Activated CD4-positive, alpha-beta T cell treated with anti-CD3 and anti-CD28 coated beads, Interleukin-2, amount 50 U/mL, for 16 hours (primary cell): ENCODE data around the gene EIF2B4.
A peak's percentile ranks its signal among the peaks of the same experiment; 100 is the strongest.

Experiments
- DNase-seq: peaks from one replicate; pipeline ENCODE4 v3.0.0-alpha.2; 2020

EIF2B4 gene

DNA sequence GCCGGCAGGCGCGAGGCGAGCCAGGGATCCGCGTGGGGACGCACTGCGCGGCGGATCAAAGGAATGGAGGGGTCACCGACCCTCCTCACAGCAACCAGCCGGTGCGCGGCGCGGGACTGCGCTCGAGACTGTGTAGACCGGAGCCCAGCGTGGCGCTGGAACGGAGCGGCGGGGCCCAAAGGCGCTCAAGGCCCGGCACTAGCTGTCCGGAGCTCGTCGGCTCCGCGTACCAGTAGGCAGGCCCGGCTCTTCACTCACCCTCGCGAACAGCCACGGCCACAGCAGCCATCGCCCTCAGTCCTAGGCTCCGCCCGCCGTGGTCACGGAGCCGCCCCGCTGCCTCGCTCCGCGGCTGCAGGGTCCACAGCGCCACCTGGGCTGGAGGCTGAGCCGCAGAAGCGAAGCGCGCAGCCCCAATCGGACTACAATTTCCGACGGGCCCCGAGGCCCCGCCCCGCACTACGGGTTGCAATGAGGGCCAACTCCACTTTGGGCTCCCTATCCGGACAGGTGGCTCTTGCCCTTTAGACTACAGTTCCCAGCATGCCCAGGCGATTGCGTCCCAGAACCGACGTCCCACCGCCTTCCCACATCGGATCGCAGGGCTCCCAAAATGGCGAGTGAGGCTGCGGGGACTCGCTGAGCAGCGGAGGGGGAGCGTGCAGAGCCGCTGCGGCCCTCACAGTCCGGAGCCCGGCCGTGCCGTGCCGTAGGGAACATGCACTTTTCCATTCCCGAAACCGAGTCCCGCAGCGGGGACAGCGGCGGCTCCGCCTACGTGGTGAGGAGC lies at the start of gene EIF2B4, which contains the start of gene SNX17:
EIF2B4 (minus strand) TSS at position 313 of the 790 bp plus-strand sequence; CDS start at position 289, 24 bp downstream.
SNX17 (plus strand) TSS at position 591 of the 790 bp plus-strand sequence; CDS start at position 719, 128 bp downstream.
- DNase-seq = peak; percentile 100

DNA sequence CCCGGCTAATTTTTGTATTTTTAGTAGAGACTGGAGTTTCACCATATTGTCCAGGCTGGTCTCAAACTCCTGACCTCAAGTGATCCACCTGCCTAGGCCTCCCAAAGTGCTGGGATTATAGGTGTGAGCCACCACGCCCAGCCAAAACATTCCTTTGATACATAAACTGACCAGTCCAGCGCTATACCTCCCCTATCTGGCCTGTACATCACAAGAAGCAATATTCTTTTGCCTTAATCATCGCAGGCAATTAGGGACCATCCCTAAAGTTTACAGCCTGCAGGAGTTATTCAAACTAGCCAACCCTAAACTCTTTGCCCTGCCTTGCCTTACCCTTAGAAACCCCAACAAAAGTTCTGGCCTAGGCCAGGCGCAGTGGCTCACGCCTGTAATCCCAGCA lies 46.0 kb upstream of the EIF2B4 start:
- no peak for DNase-seq

DNA sequence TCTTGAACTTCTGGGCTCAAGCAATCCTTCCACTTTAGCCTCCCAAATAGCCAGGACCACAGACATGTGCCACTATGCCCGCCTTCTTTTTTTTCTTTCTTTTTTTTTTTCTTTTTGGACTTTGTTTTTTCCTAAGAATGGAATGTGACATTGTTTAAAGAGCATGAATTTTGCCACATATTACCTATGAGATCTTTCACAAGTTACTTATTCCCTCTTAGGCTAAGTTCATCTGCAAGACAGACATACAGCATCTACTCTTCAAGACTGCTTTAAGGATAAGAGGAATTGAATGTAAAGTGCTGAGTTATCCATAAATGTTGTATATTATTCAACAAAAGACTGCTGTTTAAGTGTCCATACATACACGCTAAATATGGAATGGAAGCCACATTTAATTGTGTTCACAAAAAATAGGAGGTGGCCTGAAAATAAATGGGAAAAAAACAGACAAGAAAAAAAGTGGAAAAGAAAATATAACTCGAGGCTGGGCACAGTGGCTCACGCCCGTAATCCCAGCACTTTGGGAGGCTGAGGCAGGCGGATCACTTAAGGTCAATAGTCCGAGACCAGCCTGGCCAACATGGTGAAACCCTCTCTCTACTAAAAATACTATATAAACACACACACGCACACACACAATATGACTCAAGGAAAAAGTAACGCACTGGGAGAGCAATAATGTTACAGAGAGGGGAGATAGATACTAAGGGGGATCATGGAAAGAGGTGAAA lies 42.4 kb upstream of the EIF2B4 start:
- DNase-seq = no peak

DNA sequence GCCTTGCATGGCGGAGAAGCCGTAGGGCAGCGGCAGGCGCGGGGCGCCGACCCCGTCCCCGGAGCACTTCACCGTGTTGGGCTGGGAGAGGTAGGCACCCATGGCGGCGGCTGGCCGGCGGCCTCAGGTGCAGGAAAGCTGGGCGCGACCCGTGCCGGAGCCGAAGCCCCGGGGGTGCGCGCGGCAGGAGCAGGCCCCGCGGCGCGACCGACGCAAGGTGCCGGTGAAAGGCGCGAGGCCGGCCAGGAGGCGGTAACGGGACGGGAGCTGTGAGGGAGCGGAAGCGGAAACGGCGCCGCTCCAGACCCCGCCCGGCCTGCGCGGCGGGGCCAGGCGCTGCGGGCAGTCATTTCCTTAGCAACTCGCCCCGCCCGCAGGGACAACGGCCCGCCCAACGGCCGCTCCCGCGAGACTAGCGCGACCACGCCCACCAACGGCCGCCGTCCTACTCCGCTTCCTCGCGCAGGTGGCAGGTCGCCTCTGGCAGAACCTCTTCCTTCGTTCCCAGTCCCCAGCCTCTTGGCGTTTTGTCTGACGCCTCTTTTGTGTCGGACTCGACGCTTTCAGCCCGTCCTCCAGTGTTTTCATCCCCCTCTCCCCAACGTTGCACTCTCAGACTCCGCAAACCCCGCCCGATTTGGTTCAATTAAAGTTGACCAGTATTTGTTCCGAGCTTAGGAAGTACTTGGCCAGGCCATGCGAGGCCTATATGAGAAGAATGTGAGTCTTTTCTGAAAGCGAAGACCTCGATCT lies 39.4 kb upstream of the EIF2B4 start, which contains the start of gene PPM1G:
PPM1G (minus strand) TSS at position 271 of the 753 bp plus-strand sequence; CDS start at position 102, 169 bp downstream.
- peak; percentile 97 for DNase-seq

DNA sequence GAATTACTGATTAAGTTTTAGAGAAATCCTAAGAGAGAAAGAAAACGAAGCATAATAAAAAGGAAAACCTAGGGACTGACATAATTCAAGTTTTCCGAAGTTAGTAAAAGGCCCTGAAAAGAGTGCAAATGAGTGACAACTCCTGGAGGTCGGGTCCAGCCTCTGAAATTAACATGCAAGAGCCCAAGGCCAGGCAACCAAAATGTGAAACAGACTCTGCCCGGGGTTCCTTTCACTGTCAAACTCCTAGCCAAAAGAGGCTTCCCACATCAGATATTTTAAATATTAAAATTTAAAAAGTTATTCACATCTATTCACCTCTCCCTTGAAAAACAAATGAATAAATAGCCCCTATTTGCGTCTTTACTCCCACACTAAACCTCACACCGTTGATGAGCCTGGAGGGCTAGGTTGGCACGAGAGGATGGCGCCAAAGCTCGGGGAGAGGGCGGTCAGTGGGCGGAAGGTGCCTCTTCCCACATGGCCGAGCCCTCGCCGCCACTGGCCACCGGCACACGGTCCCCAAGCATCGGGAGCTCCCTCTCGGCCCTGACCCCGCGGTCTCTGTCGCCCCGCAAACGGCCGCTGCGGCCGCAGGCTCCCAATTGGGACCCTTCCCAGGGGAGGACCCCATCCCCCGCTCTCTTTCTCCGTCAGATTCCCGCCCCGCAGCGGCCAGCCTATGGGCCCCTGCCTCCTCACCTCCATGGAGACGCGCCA lies 38.6 kb upstream of the EIF2B4 start:
- peak; percentile 30 for DNase-seq

DNA sequence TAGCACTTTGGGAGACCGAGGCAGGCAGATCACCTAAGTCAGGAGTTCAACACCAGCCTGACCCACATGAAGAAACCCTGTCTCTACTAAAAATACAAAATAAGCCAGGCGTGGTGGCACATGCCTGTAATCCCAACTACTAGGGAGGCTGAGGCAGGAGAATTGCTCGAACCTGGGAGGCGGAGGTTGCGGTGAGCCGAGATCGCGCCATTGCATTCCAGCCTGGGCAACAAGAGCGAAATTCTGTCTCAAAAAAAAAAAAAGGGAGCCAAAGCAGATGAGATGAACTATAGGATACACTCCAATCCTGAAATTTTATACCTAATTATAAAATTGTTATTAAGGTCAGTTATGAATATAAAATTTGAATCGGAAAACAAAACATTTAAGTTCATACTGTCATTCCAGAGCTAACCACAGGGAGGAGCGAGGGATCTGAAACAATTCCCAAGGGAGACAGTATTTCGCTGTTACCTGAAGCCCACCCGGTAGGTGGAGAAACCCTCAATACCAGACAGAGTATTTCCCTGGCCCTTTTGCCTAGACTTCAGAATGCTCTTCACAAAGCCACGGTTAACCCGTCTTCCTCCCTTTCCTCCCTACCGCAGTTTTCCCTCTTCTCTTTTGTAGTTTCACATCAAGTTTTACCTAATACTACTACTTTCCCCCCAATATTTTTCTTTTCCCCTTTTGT lies 37.8 kb upstream of the EIF2B4 start:
- no peak for DNase-seq

DNA sequence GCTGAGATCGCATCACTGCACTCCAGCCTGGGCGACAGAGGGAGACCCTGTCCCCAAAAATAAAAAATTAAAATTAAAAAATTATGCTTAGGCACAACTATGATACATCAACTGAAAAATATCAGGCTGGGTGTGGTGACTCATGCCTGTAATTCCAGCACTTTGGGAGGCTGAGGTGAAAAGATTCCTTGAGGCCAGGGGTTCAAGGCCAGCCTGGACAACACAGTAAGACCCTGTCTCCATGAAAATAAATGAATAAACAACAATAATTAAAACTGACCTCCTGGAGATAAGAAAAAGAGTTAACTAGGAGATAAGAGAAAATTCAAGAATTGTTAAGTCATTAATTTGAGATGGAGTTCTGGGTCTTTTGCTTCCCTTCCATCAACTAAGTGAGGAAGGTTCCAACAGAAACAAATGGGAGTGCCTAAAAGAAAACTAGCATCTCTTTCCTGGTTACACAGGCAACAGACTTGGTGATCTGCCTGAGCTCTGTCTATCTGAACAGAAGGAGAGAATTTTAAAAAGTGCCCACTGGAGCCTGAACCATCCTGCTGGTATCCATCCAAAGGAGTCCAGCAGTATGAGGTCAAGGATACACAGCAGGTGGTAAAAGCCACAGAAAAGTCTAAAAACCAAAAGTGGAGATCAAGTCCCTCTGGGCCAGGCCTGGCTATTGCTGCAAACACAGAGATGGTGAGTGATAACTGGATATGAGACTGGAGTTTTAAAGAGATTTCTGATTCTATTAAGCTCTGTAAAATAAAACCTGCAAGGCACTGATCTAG lies 30.4 kb upstream of the EIF2B4 start:
- DNase-seq = no peak

DNA sequence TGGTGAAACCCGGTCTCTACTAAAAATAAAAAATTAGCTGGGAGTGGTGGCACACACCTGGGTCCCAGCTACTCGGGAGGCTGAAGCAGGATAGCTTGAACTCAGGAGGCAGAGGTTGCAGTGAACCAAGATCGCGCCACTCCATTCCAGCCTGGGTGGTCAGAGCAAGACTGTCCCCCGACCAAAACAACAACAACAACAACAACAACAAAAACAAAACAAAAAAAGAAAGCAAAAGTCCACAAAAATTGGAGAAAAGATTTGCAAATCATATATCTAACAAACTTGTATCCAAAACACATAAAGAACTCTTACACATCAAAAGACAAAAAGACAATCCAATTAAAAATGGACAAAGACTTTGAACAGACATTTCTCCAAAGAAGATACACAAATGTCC lies 28.8 kb upstream of the EIF2B4 start:
- no peak for DNase-seq

DNA sequence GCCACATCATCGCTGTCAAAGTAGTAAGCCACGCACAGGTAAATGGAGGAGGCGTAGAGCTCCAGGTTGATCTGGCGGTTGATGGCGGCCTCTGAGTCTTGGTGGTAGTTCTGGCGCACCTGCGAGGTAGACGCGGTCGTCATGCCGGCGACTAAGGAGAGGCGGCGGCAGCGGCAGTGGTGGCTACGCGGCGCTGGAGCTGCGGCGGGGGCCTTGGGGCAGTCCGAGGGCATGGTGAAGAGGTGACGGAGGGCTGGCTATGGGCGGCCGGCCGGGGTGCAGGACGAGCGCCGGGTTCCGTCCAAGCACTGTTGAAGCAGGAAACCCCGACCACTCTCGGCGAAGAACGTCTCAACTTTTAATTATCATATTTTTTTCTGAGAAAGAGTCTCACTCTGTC lies 23.1 kb upstream of the EIF2B4 start:
- DNase-seq = no peak

DNA sequence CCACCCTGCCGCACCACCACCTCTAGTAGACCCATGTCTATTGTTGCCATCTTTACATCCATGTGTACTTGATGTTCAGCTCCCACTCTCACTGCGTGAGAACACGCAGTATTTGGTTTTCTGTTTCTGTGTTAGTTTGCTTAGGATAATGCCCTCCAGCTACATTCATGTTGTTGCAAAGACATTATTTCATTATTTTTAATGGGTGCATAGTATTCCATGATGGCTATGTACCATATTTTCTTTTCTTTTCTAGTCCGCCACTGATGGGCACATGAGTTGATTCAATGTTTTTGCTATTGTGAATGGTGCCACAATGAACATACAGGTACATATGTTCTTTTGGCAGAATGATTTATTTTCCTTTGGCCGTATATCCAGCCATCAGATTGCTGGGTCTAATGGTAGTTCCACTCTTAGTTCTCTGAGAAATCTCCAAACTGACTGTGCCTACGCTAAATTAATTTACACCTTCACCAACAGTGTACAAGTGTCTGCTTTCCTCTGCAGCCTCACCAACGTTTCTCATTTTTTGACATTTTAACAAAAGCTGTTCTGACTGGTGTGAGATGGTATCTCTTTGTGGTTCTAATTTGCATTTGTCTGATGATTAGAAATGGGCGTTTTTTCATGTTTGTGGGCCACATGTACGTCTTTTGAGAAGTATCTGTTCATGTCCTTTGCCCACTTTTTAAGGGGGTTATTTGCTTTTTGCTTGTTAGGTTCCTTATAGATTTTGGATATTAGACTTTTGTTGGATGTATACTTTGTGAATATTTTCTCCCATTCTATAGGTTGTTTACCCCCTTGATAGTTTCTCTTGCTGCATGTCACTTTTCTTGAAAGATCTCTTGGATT lies 20.9 kb upstream of the EIF2B4 start:
- no peak for DNase-seq

DNA sequence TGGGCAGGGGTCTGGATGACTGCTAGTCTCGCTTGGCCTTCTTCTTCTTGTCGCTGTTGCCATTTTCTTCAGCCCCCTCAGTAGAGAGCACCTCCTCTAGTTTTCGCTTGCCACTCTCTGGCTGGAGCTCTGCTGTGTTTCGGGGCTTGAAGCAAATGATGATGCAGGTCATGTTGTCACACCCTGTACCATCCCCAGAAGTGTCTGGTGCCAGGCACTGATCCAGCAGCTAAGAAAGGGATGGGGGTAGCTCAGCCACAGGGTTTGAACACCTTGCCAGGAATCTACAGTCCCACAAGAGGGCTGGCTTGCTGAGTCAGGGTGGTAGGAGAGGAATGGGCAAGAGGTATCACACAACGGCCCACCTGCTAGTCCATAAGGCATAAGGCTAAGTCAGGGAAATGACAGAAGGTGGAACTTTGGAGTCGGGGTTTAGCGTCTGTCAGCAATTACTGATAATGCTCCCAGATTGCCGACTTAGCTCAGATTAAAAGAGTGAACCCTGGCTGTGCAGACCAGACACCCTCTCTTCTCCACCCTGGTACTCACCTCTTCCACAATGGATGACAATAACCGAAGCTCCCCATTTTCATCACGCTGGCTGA lies 11.5 kb upstream of the EIF2B4 start:
- no peak for DNase-seq

DNA sequence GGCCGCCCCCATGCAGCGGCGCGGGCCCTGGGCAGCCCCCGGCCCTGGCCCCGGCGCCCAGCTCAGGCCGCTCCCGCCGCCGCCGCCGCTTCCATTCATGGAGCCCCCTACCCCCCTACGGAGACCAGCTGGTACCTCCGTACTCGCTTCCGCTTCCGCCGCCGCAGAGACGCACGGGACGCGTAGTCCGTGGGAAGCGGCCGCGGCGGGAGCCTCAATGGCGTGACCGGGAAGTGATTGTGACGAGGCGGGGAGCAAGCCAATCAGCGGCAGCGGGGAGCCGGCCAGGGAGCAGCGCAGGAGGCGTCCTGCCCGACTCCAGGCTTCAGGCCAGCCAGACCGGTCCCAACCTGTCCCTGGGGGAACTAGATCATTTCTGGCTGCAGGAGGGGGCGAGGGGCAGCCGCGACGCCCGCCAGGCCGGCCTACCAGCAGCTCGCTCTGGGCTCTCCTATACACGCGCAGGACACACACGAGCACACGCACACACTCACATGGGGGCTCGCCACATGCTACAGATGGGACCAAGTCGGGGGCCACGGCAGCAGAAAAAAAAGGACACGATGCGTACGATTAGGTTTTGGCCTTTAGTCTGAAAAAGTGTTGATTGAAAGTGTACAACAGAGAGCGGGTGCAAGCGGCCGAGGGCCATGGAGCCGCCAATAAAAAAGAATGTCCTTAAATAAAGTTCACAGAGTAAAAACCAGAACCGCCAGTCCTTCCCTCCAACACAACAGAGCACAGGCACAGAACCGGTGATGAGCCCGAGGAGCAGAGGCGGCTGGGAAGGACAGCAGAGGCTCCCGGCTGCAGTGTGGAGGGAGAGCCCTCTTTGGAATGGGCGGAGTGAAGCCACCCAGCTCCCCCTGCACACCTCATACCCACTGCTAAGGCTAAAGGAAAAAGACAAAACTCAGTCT lies 10.7 kb upstream of the EIF2B4 start, which contains the start of gene ZNF513:
ZNF513 (minus strand) TSS at position 109 of the 920 bp plus-strand sequence. CDS start 208 bp downstream, outside the sequence.
- peak; percentile 93 for DNase-seq

DNA sequence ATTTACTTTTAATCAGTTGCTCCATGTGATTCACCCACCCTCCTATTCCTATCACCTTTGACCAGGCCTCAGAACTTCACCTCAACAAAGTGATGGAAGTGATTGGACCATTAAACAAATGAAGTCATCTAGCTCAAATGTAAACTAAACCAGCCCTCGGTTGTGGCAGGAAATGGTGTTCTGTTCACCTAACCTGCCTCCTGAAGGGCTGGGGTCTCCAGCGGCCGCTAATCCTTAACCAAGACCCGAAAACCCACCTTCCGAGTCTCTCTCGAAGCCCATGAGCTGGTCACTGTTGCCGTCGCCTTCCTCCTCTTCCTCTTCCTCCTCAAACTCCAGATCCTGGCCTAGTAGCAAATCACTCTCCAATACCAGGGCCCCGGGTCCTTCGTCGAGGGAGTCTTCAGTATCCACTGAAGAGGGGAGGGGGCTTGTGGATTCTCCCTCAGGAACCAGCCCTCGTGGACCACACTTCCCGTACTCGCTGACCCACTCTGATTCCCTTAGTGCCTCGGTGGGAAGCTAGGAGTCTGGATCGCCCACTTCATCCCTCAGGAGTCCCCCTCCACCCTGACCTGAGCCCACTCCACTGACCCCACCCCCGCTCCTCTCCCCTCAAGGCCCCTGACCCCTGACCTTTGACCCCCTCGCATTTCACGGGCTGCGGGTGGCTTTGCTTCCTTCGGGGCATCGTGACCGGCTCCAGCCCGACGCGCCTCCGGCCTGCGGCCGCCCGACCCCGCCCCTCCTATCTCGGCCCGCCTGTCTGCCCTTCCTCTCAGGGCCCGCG lies 9.9 kb upstream of the EIF2B4 start:
- peak; percentile 68 for DNase-seq

DNA sequence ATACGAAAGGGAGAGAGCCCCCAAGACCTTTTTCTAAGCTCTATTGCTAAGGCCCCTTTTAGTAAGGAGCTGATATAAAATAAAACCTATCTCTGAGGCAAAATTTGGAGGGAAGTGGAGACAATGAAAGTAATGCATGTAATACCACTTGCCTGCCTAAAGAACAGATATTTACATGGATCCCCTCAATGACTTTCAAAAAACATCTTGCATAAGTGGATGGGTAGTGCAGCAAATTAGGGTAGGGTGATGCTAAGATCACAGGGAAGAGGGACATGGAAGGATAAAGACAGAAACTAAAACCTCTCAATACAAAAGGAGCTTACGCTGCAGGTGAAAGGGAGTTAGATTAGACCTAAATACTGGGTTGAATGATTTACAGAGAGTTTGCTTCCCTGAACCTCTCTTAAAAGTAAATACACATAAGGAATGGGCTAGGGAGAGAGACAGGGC lies 9.3 kb upstream of the EIF2B4 start:
- no peak for DNase-seq

DNA sequence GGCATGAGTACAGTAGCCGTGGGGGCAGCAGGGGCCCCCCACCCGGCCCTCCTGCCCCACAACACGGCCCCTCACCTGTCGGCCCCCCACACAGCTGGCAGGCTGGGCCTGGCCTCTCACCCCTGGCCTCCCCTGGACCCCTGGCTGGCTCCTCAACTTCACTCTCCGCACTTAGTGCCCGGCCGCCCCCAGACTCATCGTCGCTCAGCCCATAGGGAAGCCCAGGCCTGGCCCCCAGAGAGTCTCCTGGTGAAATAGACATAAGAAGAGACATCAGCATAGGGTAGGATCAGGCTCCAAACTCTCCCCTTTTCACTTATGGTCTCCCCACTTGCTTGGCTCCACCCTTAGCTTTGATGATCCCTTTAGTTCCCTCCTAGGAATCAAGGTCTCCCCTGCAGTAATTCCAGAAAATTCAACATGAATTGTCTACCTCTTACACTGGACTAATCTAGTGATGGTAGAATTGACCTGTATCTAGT lies 8.7 kb upstream of the EIF2B4 start:
- DNase-seq = no peak

DNA sequence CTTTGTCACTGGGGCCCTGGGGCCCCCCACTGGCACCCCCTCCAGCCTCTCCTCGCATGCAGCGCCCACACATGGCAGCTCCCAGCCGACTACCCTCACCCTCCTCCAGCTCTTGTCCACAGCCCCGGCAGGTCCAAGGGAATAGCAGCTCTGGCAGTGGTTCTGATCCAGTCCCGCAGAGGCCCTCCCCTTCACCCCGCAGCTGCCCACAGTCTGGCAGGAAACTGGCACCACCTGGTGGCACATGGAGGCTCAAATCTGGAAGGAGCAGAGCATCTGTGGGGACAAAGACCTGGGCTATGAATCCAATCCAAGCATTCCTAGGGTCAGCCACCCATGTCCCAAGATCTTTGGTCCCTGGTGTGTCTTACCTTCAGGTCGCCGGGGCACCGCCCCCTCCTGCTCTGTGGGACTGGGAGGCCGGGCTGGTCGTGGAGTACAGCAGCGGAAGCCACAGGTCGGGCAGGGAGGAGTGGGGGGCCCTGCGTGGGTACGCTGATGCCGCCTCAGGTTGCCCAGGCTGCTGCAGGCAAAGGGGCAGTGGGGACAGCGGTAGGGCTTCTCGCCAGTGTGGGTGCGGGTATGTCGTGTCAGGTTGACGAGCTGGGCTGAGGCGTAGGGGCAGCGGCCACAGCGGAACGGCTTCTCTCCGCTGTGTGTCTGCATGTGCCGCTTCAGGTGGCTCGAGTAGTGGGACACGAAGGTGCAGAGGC lies 8.1 kb upstream of the EIF2B4 start:
- DNase-seq = no peak
